KOPT-K1 (cell line): ENCODE measurements around the gene SYT7.
"Not testable (repeated sequence)": the region's sequence is repeated elsewhere in the genome, so short reads cannot be mapped to it uniquely, and the experiment has no call there.

Source experiments
- H3K27ac ChIP-seq: fragments of 200-600 bp; sonication (generic); 2 replicates; pipeline ENCODE4 v1.5.1; 2016; ENCODE audit warnings: antibody characterized with exemption, mild to moderate bottlenecking, low read depth, low read length; ENCODE audit not compliant: poor library complexity, severe bottlenecking
- H3K36me3 ChIP-seq: fragments of 200-600 bp; sonication (generic); 2 replicates; pipeline ENCODE4 v1.5.1; 2017; ENCODE audit warnings: antibody characterized with exemption, mild to moderate bottlenecking, low read length, moderate library complexity; ENCODE audit not compliant: insufficient read depth
- H3K9me3 ChIP-seq: fragments of 200-600 bp; sonication (generic); 2 replicates; pipeline ENCODE4 v1.5.1; 2017; ENCODE audit warnings: antibody characterized with exemption, low read length, mild to moderate bottlenecking; ENCODE audit not compliant: insufficient read depth, poor library complexity, severe bottlenecking

The SYT7 gene

GRCh38 chr11:61486011-61486620 is 94.8 kb downstream of the SYT7 start:
- Histone ChIP-seq H3K27ac (no peak overlapping the region), H3K36me3 (no peaks in the 10 kb centered on the region), H3K9me3 (no peaks in the 10 kb centered on the region)

- no peaks in the 10 kb centered on the region for H3K9me3 ChIP-seq
- H3K27ac ChIP-seq: no peak overlapping the region
- no peaks in the 10 kb centered on the region for H3K36me3 ChIP-seq
These were observed 95.8 kb downstream of the SYT7 start for GRCh38 chr11:61485080-61485479.

GRCh38 chr11:61484541-61484940 is 96.3 kb downstream of the SYT7 start:
- Histone ChIP-seq H3K36me3 (no peaks in the 10 kb centered on the region), H3K9me3 (no peaks in the 10 kb centered on the region), H3K27ac (no peak overlapping the region)

- Histone ChIP-seq H3K9me3 (no peaks in the 10 kb centered on the region), H3K27ac (no peak overlapping the region), H3K36me3 (no peaks in the 10 kb centered on the region)
These were observed 98.4 kb downstream of the SYT7 start for GRCh38 chr11:61482513-61482912.

GRCh38 chr11:61481806-61482205 is 99.1 kb downstream of the SYT7 start:
- no peaks in the 10 kb centered on the region for H3K36me3 ChIP-seq
- no peaks in the 10 kb centered on the region for H3K9me3 ChIP-seq
- no peak overlapping the region for H3K27ac ChIP-seq

- Histone ChIP-seq H3K36me3 (no peaks in the 10 kb centered on the region), H3K9me3 (no peaks in the 10 kb centered on the region), H3K27ac (no peak overlapping the region)
These were observed 99.9 kb downstream of the SYT7 start for GRCh38 chr11:61480994-61481335.

GRCh38 chr11:61480261-61480993 is 100.4 kb downstream of the SYT7 start:
- Histone ChIP-seq H3K9me3 (no peaks in the 10 kb centered on the region), H3K36me3 (no peaks in the 10 kb centered on the region), H3K27ac (no peak overlapping the region)

- not testable (repeated sequence) for H3K9me3 ChIP-seq, H3K36me3 ChIP-seq, H3K27ac ChIP-seq
These were observed 101.4 kb downstream of the SYT7 start for GRCh38 chr11:61479360-61480058.

GRCh38 chr11:61477727-61478148 is 103.1 kb downstream of the SYT7 start:
- Histone ChIP-seq H3K9me3 (no peaks in the 10 kb centered on the region), H3K36me3 (0 out of 2 replicates have a peak, but pooled peaks cover 3% of the 10 kb centered on the region), H3K27ac (no peak overlapping the region)

- 0 out of 2 replicates have a peak, but pooled peaks cover 4% of the 10 kb centered on the region for H3K36me3 ChIP-seq
- no peak overlapping the region for H3K27ac ChIP-seq
- H3K9me3 ChIP-seq: no peaks in the 10 kb centered on the region
These were observed 103.8 kb downstream of the SYT7 start for GRCh38 chr11:61477126-61477525.

GRCh38 chr11:61476371-61476770 is 104.5 kb downstream of the SYT7 start:
- Histone ChIP-seq H3K36me3 (0 out of 2 replicates have a peak, but pooled peaks cover 4% of the 10 kb centered on the region), H3K27ac (no peak overlapping the region), H3K9me3 (no peaks in the 10 kb centered on the region)

- no peak overlapping the region for H3K27ac ChIP-seq
- no peaks in the 10 kb centered on the region for H3K9me3 ChIP-seq
- peaks cover 11% of the 10 kb centered on the region; the same call in 1 of the 2 replicates for H3K36me3 ChIP-seq
These were observed 105.4 kb downstream of the SYT7 start for GRCh38 chr11:61475433-61475832.

GRCh38 chr11:61474013-61474643 is 106.7 kb downstream of the SYT7 start:
- no peaks in the 10 kb centered on the region for H3K9me3 ChIP-seq
- H3K36me3 ChIP-seq: peaks cover 11% of the 10 kb centered on the region; the same call in 1 of the 2 replicates
- H3K27ac ChIP-seq: no peak overlapping the region

GRCh38 chr11:61473370-61474012 is 107.4 kb downstream of the SYT7 start:
- H3K27ac ChIP-seq: no peak overlapping the region
- peaks cover 11% of the 10 kb centered on the region; the same call in 1 of the 2 replicates for H3K36me3 ChIP-seq
- H3K9me3 ChIP-seq: no peaks in the 10 kb centered on the region

GRCh38 chr11:61472868-61473267 is 108.0 kb downstream of the SYT7 start:
- no peaks in the 10 kb centered on the region for H3K9me3 ChIP-seq
- no peak overlapping the region for H3K27ac ChIP-seq
- peaks cover 11% of the 10 kb centered on the region; the same call in 1 of the 2 replicates for H3K36me3 ChIP-seq
